PFSK-1 (cell line): ENCODE data around the gene SCUBE2.

ENCODE experiments used
- TAF1 ChIP-seq: IDR thresholded peaks from 2 replicates; pipeline ENCODE4 v1.6.1; 2012; ENCODE audit warnings: low read length, control low read depth, borderline replicate concordance; ENCODE audit not compliant: insufficient read depth

SCUBE2 gene

GRCh38 chr11:8971196-8971923 lies 120.0 kb downstream of the SCUBE2 start:
- no peak for TF ChIP-seq TAF1
